Natural killer cell (primary cell): ENCODE data around the gene ZDHHC13. TPM values are rescaled to one million over a fixed set of nuclear protein-coding genes. Genes with fewer than 3 reads are reported as not detected.

Experiments
- ATAC-seq, 3 donors: fragments of 150-1000 bp in 2 of 3; fragments of 200-7000 bp in 1 of 3; cut with Tn5 transposase; 1 replicate in 1 of 3; 2 replicates in 2 of 3; pipeline ENCODE4 v1.10.0; 2021; ENCODE audit warnings: mild to moderate bottlenecking in 2 of 3, moderate library complexity in 2 of 3
- DNase-seq, 2 donors: peaks; one replicate each; pipeline versions ENCODE4 v3.0.0 to v3.0.0-alpha.2; 2013 to 2021; ENCODE audit warnings: mixed read lengths in 1 of 2
- H3K27ac ChIP-seq: one replicate; pipeline ENCODE4 v1.5.1; 2013; ENCODE audit warnings: mild to moderate bottlenecking, low read length
- H3K27me3 ChIP-seq: one replicate; pipeline ENCODE4 v1.6.1; 2013; ENCODE audit warnings: low read length; ENCODE audit not compliant: control insufficient read depth, insufficient read depth
- H3K36me3 ChIP-seq: one replicate; pipeline ENCODE4 v1.6.1; 2013; ENCODE audit warnings: low read length; ENCODE audit not compliant: control insufficient read depth, insufficient read depth
- H3K4me1 ChIP-seq: one replicate; pipeline ENCODE4 v1.6.1; 2013; ENCODE audit warnings: low read length; ENCODE audit not compliant: control insufficient read depth, insufficient read depth
- H3K4me3 ChIP-seq: one replicate; pipeline ENCODE4 v1.5.1; 2013; ENCODE audit warnings: low read length
- H3K9me3 ChIP-seq: one replicate; pipeline ENCODE4 v1.6.1; 2013; ENCODE audit warnings: low read length; ENCODE audit not compliant: control insufficient read depth, insufficient read depth
- H3K27ac Mint-ChIP-seq, 2 donors: one replicate each; pipeline ENCODE4 v1.8.0; 2022; ENCODE audit warnings: mild to moderate bottlenecking in 2 of 2, mixed read lengths in 2 of 2, moderate library complexity in 1 of 2
- H3K27me3 Mint-ChIP-seq, 2 donors: one replicate each; pipeline ENCODE4 v1.8.0; 2022; ENCODE audit warnings: low read depth in 2 of 2, mixed read lengths in 2 of 2
- H3K36me3 Mint-ChIP-seq: one replicate; pipeline ENCODE4 v1.8.0; 2022; ENCODE audit warnings: mixed read lengths
- H3K4me1 Mint-ChIP-seq, 2 donors: one replicate each; pipeline ENCODE4 v1.8.0; 2022; ENCODE audit warnings: mixed read lengths in 2 of 2
- H3K4me3 Mint-ChIP-seq: one replicate; pipeline ENCODE4 v1.8.0; 2022; ENCODE audit warnings: mild to moderate bottlenecking, moderate library complexity, mixed read lengths
- H3K9me3 Mint-ChIP-seq, 2 donors: one replicate each; pipeline ENCODE4 v1.8.0; 2022; ENCODE audit warnings: mixed read lengths in 2 of 2
- CTCF ChIP-seq: fragments of 200-600 bp; IDR thresholded peaks from one replicate; pipeline ENCODE4 v1.8.0; 2022; ENCODE audit warnings: antibody characterized with exemption
- WGBS: methylation state at CpG from one replicate; pipeline ENCODE4 v1.1.7; 2013; ENCODE audit warnings: missing lambda C conversion rate; ENCODE audit not compliant: insufficient coverage; 5-methylcytosine and 5-hydroxymethylcytosine counted together
- intact Hi-C: fragments of 100-400 bp; cut with micrococcal nuclease; formaldehyde crosslinking; loops from one replicate; pipeline ENCODE4 v1.14.2; 2022
- total RNA-seq, 4 donors: library from RNA; stranded (reverse); fragments of 120-200 nt in 1 of 4; gene quantifications; one replicate each; pipeline versions ENCODE4 v1.2.3 to v1.2.4, GENCODE V29; 2013 to 2022

The ZDHHC13 gene
- total RNA-seq, 3 donors from 2014 or later (not counting 1 experiment from before 2014, with no cell fraction given), result 13.3 to 17.4 (median 13.5) TPM

- TF ChIP-seq CTCF, result no peak
- Histone ChIP-seq H3K27ac (no peak overlapping the region), H3K27me3 (no peaks in the 10 kb centered on the region), H3K36me3 (no peaks in the 10 kb centered on the region), H3K9me3 (no peaks in the 10 kb centered on the region), H3K4me1 (no peaks in the 10 kb centered on the region), H3K4me3 (no peak overlapping the region)
- Mint-ChIP-seq H3K27me3 (no peaks in the 10 kb centered on the region), H3K4me1 (no peaks in the 10 kb centered on the region), H3K4me3 (no peak overlapping the region), H3K36me3 (no peaks in the 10 kb centered on the region), H3K27ac (no peak overlapping the region), H3K9me3 (no peaks in the 10 kb centered on the region)
- ATAC-seq, result no peak
- no peak for DNase-seq
- intact Hi-C loops, result no loop called here
- WGBS, result 84% methylated on average over 2 of the region's 2 CpGs
Measured at GRCh38 chr11:19185036-19185435, 68.1 kb downstream of the ZDHHC13 start.

GRCh38 chr11:19185516-19186052, 68.6 kb downstream of the ZDHHC13 start:
- Histone ChIP-seq H3K4me1 (no peaks in the 10 kb centered on the region), H3K4me3 (no peak overlapping the region), H3K27me3 (no peaks in the 10 kb centered on the region), H3K27ac (no peak overlapping the region), H3K9me3 (no peaks in the 10 kb centered on the region), H3K36me3 (no peaks in the 10 kb centered on the region)
- H3K9me3 Mint-ChIP-seq, result no peaks in the 10 kb centered on the region
- no peak for ATAC-seq
- intact Hi-C loops, result no loop called here
- no peak overlapping the region for H3K27ac Mint-ChIP-seq
- H3K36me3 Mint-ChIP-seq, result no peaks in the 10 kb centered on the region
- WGBS, result 73% methylated on average over 6 of the region's 6 CpGs
- no peak for TF ChIP-seq CTCF
- no peak for DNase-seq
- no peaks in the 10 kb centered on the region for H3K4me1 Mint-ChIP-seq
- no peaks in the 10 kb centered on the region for H3K27me3 Mint-ChIP-seq
- H3K4me3 Mint-ChIP-seq, result no peak overlapping the region

GRCh38 chr11:19187114-19187832, 70.3 kb downstream of the ZDHHC13 start:
- Histone ChIP-seq H3K4me1 (no peaks in the 10 kb centered on the region), H3K27ac (no peak overlapping the region), H3K9me3 (no peaks in the 10 kb centered on the region), H3K4me3 (no peak overlapping the region), H3K36me3 (no peaks in the 10 kb centered on the region), H3K27me3 (no peaks in the 10 kb centered on the region)
- no peak for DNase-seq
- H3K27ac Mint-ChIP-seq, result no peak overlapping the region
- H3K4me1 Mint-ChIP-seq, result no peaks in the 10 kb centered on the region
- H3K4me3 Mint-ChIP-seq, result no peak overlapping the region
- TF ChIP-seq CTCF, result no peak
- no peak for ATAC-seq
- no peaks in the 10 kb centered on the region for H3K9me3 Mint-ChIP-seq
- H3K27me3 Mint-ChIP-seq, result no peaks in the 10 kb centered on the region
- 67% methylated on average over 5 of the region's 5 CpGs for WGBS
- intact Hi-C loops, result no loop called here
- no peaks in the 10 kb centered on the region for H3K36me3 Mint-ChIP-seq

DNA sequence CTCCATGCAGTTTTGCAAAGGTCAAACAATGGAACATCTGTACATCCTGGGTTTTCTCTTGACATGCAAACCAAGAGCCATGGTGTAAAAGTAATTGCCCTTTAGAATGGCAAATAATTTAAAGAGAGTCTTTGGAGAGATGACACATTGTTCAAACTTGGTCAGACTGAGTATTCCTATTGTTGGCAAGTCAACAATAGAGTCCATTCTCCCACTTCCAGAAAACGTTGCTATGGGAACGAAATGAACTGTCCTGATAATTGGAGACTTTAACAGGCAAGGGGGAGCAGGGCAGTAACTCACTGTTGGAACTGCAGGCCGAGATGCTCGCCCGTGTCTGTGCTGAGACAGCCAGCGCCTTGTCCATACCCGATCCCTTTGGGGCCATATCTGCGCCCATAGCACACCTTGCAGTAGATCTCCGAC, 70.9 kb downstream of the ZDHHC13 start:
- H3K4me3 Mint-ChIP-seq, result no peak overlapping the region
- WGBS, result 93% methylated on average over 9 of the region's 9 CpGs
- H3K9me3 ChIP-seq, result no peaks in the 10 kb centered on the region
- no peaks in the 10 kb centered on the region for H3K4me1 ChIP-seq
- ATAC-seq (no peak), DNase-seq (no peak)
- H3K9me3 Mint-ChIP-seq, result no peaks in the 10 kb centered on the region
- no peak overlapping the region for H3K27ac ChIP-seq
- no peak overlapping the region for H3K27ac Mint-ChIP-seq
- intact Hi-C loops, result no loop called here
- H3K27me3 ChIP-seq, result no peaks in the 10 kb centered on the region
- H3K27me3 Mint-ChIP-seq, result no peaks in the 10 kb centered on the region
- TF ChIP-seq CTCF, result no peak
- H3K4me3 ChIP-seq, result no peak overlapping the region
- H3K36me3 Mint-ChIP-seq, result no peaks in the 10 kb centered on the region
- H3K4me1 Mint-ChIP-seq, result no peaks in the 10 kb centered on the region
- H3K36me3 ChIP-seq, result no peaks in the 10 kb centered on the region
